ENCODE results near the gene CALY.
A peak's percentile ranks its signal among the peaks of the same experiment; 100 is the strongest.

CALY gene

GRCh38 chr10:133308421-133309099, 28.1 kb downstream of the CALY start, which contains the start of the genes TUBGCP2 and ZNF511:
Gene TUBGCP2, minus strand, starts transcription at chr10:133308872. Its CDS starts 5,931 bp downstream, at chr10:133302941.
Gene ZNF511, plus strand, starts transcription at chr10:133308914. Its CDS starts 30 bp downstream, at chr10:133308944.
- peak; percentile 86 for DNase-seq (ENCODE audit: low read depth in 1 of 2, low spot score in 1 of 2)
- Histone ChIP-seq H3K4me3 (replicated peaks; ENCODE audit: insufficient read depth, low read length) (peak within 1 kb of the TSS; percentile 82), H3K27ac (replicated peaks) (peak within 1 kb of the TSS; percentile 93), H3K27me3 (ENCODE audit: insufficient read depth, poor library complexity, severe bottlenecking) (no peaks in the 10 kb centered on the region)
- TF ChIP-seq CTCF (IDR thresholded peaks at IDR 0.05; ENCODE audit: insufficient read depth, low read length) (no peak), GABPA (IDR thresholded peaks at IDR 0.05; ENCODE audit: low read depth) (peak; percentile 82), POLR2AphosphoS5 (IDR thresholded peaks at IDR 0.05; ENCODE audit: low read depth) (peak; percentile 81), REST (IDR thresholded peaks at IDR 0.05; ENCODE audit: insufficient replicate concordance, low read depth) (no peak), SPI1 (IDR thresholded peaks at IDR 0.05; ENCODE audit: borderline replicate concordance, low read depth) (no peak)

- peak; percentile 73 to 84 for DNase-seq (ENCODE audit: low read depth in 1 of 2, low spot score in 1 of 2)
- Histone ChIP-seq H3K4me3 (replicated peaks; ENCODE audit: insufficient read depth, low read length) (peak overlapping the region; percentile 82), H3K27ac (replicated peaks) (peak overlapping the region; percentile 93), H3K27me3 (ENCODE audit: insufficient read depth, poor library complexity, severe bottlenecking) (no peaks in the 10 kb centered on the region)
- TF ChIP-seq REST (IDR thresholded peaks at IDR 0.05; ENCODE audit: insufficient replicate concordance, low read depth) (no peak), SPI1 (IDR thresholded peaks at IDR 0.05; ENCODE audit: borderline replicate concordance, low read depth) (no peak), CTCF (IDR thresholded peaks at IDR 0.05; ENCODE audit: insufficient read depth, low read length) (peak; percentile 69)
Observed at GRCh38 chr10:133307776-133308420, 28.8 kb downstream of the CALY start.

- no peak for TF ChIP-seq GABPA (IDR thresholded peaks at IDR 0.05; ENCODE audit: low read depth)
- TF ChIP-seq REST (IDR thresholded peaks at IDR 0.05; ENCODE audit: insufficient replicate concordance, low read depth), result no peak
- TF ChIP-seq CTCF (IDR thresholded peaks at IDR 0.05; ENCODE audit: insufficient read depth, low read length), result no peak
- no peak for TF ChIP-seq SPI1 (IDR thresholded peaks at IDR 0.05; ENCODE audit: borderline replicate concordance, low read depth)
- H3K27ac ChIP-seq (replicated peaks), result peak overlapping the region; percentile 93
- no peaks in the 10 kb centered on the region for H3K27me3 ChIP-seq (ENCODE audit: insufficient read depth, poor library complexity, severe bottlenecking)
- H3K4me3 ChIP-seq (replicated peaks; ENCODE audit: insufficient read depth, low read length), result no peak overlapping the region
- no peak for DNase-seq (ENCODE audit: low read depth in 1 of 2, low spot score in 1 of 2)
Observed at GRCh38 chr10:133306941-133307379, 29.7 kb downstream of the CALY start.
